Keratinocyte (primary cell): ENCODE measurements around the gene ZCCHC24. TPM values are rescaled to one million over a fixed set of nuclear protein-coding genes. Genes with fewer than 3 reads are reported as not detected.

Source experiments
- DNase-seq: peaks from one replicate; pipeline ENCODE4 v3.0.0-alpha.2; 2011; ENCODE audit warnings: low read depth, missing footprints, low spot score
- FAIRE-seq: peaks from 2 replicates; lab custom pipeline; 2011; peaks lifted over from hg19 to GRCh38; lab: Jason Lieb, UNC
- H2AFZ ChIP-seq: 2 replicates; pipeline ENCODE4 v1.6.0; 2012; ENCODE audit warnings: low read length, control low read depth, inconsistent platforms; ENCODE audit not compliant: control insufficient read depth
- H3K27ac ChIP-seq: 2 replicates; pipeline ENCODE4 v1.5.1; 2011; ENCODE audit warnings: low read length; ENCODE audit not compliant: control insufficient read depth, insufficient read depth
- H3K27me3 ChIP-seq: 3 replicates; pipeline ENCODE4 v1.6.0; 2011; ENCODE audit warnings: low read length; ENCODE audit not compliant: control insufficient read depth, insufficient read depth; ENCODE audit errors: extremely low read depth
- H3K36me3 ChIP-seq, 2 experiments: 2 replicates in 1 of 2; 3 replicates in 1 of 2; pipeline ENCODE4 v1.5.1; 2011; ENCODE audit warnings: low read length in 2 of 2, mild to moderate bottlenecking in 1 of 2; ENCODE audit not compliant: control insufficient read depth in 2 of 2, insufficient read depth in 2 of 2; ENCODE audit errors: extremely low read depth in 1 of 2
- H3K4me1 ChIP-seq: 3 replicates; pipeline ENCODE4 v1.5.1; 2011; ENCODE audit warnings: low read length; ENCODE audit not compliant: control insufficient read depth, insufficient read depth; ENCODE audit errors: extremely low read depth
- H3K4me2 ChIP-seq: 3 replicates; pipeline ENCODE4 v1.6.0; 2011; ENCODE audit warnings: low read depth, low read length; ENCODE audit not compliant: control insufficient read depth, insufficient read depth; ENCODE audit errors: extremely low read depth
- H3K4me3 ChIP-seq, 3 experiments: fragments of 200-600 bp in 1 of 3; sonication (generic) in 1 of 3; 2 replicates in 2 of 3; 3 replicates in 1 of 3; pipeline ENCODE4 v1.5.1; 2011 to 2016; ENCODE audit warnings: low read length in 3 of 3, mild to moderate bottlenecking in 3 of 3, control low read depth in 2 of 3, inconsistent platforms in 1 of 3, low read depth in 1 of 3, mixed read lengths in 1 of 3, mixed run types in 1 of 3, moderate library complexity in 1 of 3; ENCODE audit not compliant: control insufficient read depth in 2 of 3, insufficient read depth in 2 of 3; ENCODE audit errors: extremely low read depth in 1 of 3
- H3K79me2 ChIP-seq: 2 replicates; pipeline ENCODE4 v1.6.0; 2012; ENCODE audit warnings: low read length; ENCODE audit not compliant: control insufficient read depth, insufficient read depth
- H3K9ac ChIP-seq: 3 replicates; pipeline ENCODE4 v1.6.0; 2011; ENCODE audit warnings: low read length; ENCODE audit not compliant: control insufficient read depth, insufficient read depth; ENCODE audit errors: extremely low read depth
- H3K9me1 ChIP-seq: 3 replicates; pipeline ENCODE4 v1.6.0; 2011; ENCODE audit warnings: low read length; ENCODE audit not compliant: control insufficient read depth, insufficient read depth; ENCODE audit errors: extremely low read depth
- H3K9me3 ChIP-seq: 2 replicates; pipeline ENCODE4 v1.5.1; 2012; ENCODE audit warnings: low read depth, low read length; ENCODE audit not compliant: control insufficient read depth
- H4K20me1 ChIP-seq: 3 replicates; pipeline ENCODE4 v1.6.0; 2011; ENCODE audit warnings: low read length; ENCODE audit not compliant: control insufficient read depth, insufficient read depth; ENCODE audit errors: extremely low read depth
- EZH2 ChIP-seq: IDR thresholded peaks from one replicate; pipeline ENCODE4 v1.6.1; 2012; ENCODE audit warnings: inconsistent platforms, mild to moderate bottlenecking, low read length, moderate library complexity
- dilution Hi-C: fragments of 300-500 bp; cut with MboI; formaldehyde crosslinking; loops from one replicate; pipeline ENCODE4 v1.7.0; 2020; ENCODE audit warnings: low sequenced_read_pairs; ENCODE audit not compliant: extremely low pct_ligation_motif_present
- polyA plus RNA-seq, 5 experiments: library from polyadenylated mRNA; depleted of rRNA in 3 of 5; stranded (reverse) in 3 of 5; stranded (forward) in 1 of 5; unstranded in 1 of 5; fragments of >200 nt; gene quantifications; 1 replicate in 1 of 5; 2 replicates in 3 of 5; 3 replicates in 1 of 5; pipeline versions ENCODE4 v1.2.1 to v1.2.3, GENCODE V29; 2011 to 2012; ENCODE audit warnings: missing spikeins in 2 of 5, low read depth in 1 of 5, low replicate concordance in 1 of 5
- TF ChIP-seq, protein P1 (sequence below), 3 experiments: IDR thresholded peaks in 1 of 3; conservative IDR thresholded peaks in 1 of 3; optimal IDR thresholded peaks in 1 of 3; 2 replicates in 2 of 3; 3 replicates in 1 of 3; pipeline versions ENCODE3 to v1.5.1; 2011; ENCODE audit warnings: low read length in 3 of 3, mild to moderate bottlenecking in 3 of 3, moderate library complexity in 2 of 3, control low read depth in 1 of 3, inconsistent platforms in 1 of 3; ENCODE audit not compliant: insufficient read depth in 2 of 3; ENCODE audit errors: extremely low read depth in 1 of 3

Gene ZCCHC24
- polyA plus RNA-seq, 1 donor (not counting 4 experiments of a cell fraction or from before 2014, with no cell fraction given), result 0.96 TPM

DNA sequence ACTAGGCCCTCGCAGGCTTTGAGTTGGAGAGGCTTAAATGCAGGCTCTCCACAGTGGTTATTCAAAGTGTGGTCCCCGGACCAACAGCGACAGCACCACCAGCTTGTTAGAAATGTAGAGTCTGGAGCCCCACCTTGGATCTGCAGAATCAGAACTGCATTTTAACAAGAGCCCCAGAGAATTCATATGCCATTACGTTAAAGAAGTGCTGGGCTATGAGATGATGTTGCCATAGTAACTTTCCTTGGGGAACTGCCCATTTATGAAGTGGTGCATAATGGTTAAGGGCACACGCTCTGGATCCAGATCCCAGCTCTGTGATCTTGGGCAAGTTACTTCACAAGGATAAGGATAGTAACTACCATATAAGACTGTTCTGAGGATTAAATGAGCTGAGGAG lies 48.9 kb downstream of the ZCCHC24 start:
- Histone ChIP-seq H3K9me3 (no peaks in the 10 kb centered on the region), H3K27ac (no peak overlapping the region), H2AFZ (no peak overlapping the region), H3K27me3 (no peaks in the 10 kb centered on the region), H3K4me3 (no peak overlapping the region), H3K9me1 (no peaks in the 10 kb centered on the region), H3K4me1 (no peaks in the 10 kb centered on the region), H3K9ac (no peak overlapping the region), H3K4me2 (no peak overlapping the region), H3K79me2 (no peaks in the 10 kb centered on the region), H3K36me3 (no peaks in the 10 kb centered on the region), H4K20me1 (no peaks in the 10 kb centered on the region)
- DNase-seq (no peak), FAIRE-seq (no peak)
- dilution Hi-C loops, result no loop called here
- TF ChIP-seq EZH2, result no peak
- TF ChIP-seq, protein P1, sequence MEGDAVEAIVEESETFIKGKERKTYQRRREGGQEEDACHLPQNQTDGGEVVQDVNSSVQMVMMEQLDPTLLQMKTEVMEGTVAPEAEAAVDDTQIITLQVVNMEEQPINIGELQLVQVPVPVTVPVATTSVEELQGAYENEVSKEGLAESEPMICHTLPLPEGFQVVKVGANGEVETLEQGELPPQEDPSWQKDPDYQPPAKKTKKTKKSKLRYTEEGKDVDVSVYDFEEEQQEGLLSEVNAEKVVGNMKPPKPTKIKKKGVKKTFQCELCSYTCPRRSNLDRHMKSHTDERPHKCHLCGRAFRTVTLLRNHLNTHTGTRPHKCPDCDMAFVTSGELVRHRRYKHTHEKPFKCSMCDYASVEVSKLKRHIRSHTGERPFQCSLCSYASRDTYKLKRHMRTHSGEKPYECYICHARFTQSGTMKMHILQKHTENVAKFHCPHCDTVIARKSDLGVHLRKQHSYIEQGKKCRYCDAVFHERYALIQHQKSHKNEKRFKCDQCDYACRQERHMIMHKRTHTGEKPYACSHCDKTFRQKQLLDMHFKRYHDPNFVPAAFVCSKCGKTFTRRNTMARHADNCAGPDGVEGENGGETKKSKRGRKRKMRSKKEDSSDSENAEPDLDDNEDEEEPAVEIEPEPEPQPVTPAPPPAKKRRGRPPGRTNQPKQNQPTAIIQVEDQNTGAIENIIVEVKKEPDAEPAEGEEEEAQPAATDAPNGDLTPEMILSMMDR (optimal IDR thresholded peaks at IDR 0.05 in 1 of 3, IDR thresholded peaks at IDR 0.05 in 1 of 3, conservative IDR thresholded peaks at IDR 0.05 in 1 of 3; ENCODE audit: extremely low read depth in 1 of 3, insufficient read depth in 2 of 3, low read length in 3 of 3), result no peak

DNA sequence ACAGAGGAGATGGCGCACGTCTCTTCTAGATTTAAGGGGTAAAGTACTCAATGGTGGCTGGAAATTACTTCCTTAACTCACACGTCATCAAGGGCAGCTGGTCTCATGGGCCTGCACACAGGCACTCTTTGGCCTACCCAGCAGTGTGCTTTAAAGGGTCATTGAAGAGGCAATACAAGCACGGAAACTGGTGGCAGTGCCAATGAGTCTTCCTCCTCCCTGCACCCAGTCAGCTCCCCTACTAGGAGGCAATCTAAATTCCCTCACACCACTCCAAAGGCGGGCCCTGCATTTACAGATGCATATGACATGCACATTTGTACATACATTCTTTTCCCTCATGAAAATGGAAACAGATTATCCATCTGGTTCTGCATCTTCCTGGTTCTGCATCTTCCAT lies 50.8 kb downstream of the ZCCHC24 start:
- no peak for DNase-seq
- H3K79me2 ChIP-seq, result no peaks in the 10 kb centered on the region
- FAIRE-seq, result no peak
- no peak overlapping the region for H3K4me3 ChIP-seq
- no peaks in the 10 kb centered on the region for H3K9me3 ChIP-seq
- H3K4me1 ChIP-seq, result no peaks in the 10 kb centered on the region
- dilution Hi-C loops, result no loop called here
- H3K36me3 ChIP-seq, result no peaks in the 10 kb centered on the region
- no peak overlapping the region for H3K27ac ChIP-seq
- H3K27me3 ChIP-seq, result no peaks in the 10 kb centered on the region
- H4K20me1 ChIP-seq, result no peaks in the 10 kb centered on the region
- H3K9me1 ChIP-seq, result no peaks in the 10 kb centered on the region
- no peak overlapping the region for H2AFZ ChIP-seq
- no peak overlapping the region for H3K9ac ChIP-seq
- H3K4me2 ChIP-seq, result no peak overlapping the region
- no peak for TF ChIP-seq EZH2
- TF ChIP-seq, protein P1 (optimal IDR thresholded peaks at IDR 0.05 in 1 of 3, IDR thresholded peaks at IDR 0.05 in 1 of 3, conservative IDR thresholded peaks at IDR 0.05 in 1 of 3; ENCODE audit: extremely low read depth in 1 of 3, insufficient read depth in 2 of 3, low read length in 3 of 3), result no peak
